H1 (cell line): ENCODE results near the gene SEPTIN5. TPM values are rescaled to one million over a fixed set of nuclear protein-coding genes. Genes with fewer than 3 reads are reported as not detected.
A peak's percentile ranks its signal among the peaks of the same experiment; 100 is the strongest.

Experiments
- ASH2L ChIP-seq: fragments of 200-600, 300-600 bp; sonication (generic); IDR thresholded peaks from one replicate; pipeline ENCODE4 v1.7.1; 2017; ENCODE audit warnings: low read length
- BRCA1 ChIP-seq: IDR thresholded peaks from 2 replicates; pipeline ENCODE4 v1.6.1; 2012; ENCODE audit warnings: low read depth, low read length, improper control_type of control experiment
- CHD1 ChIP-seq: IDR thresholded peaks from 2 replicates; pipeline ENCODE4 v1.6.1; 2012; ENCODE audit warnings: low read depth, low read length, improper control_type of control experiment
- CHD2 ChIP-seq: IDR thresholded peaks from 2 replicates; pipeline ENCODE4 v1.6.1; 2012; ENCODE audit warnings: low read length, improper control_type of control experiment
- CHD7 ChIP-seq: fragments of 300-600 bp; sonication (generic); IDR thresholded peaks from 2 replicates; pipeline ENCODE4 v1.7.1; 2012; ENCODE audit warnings: low read length, moderate library complexity, mild to moderate bottlenecking, inconsistent platforms; ENCODE audit not compliant: insufficient replicate concordance
- FOSL1 ChIP-seq: IDR thresholded peaks from 2 replicates; pipeline ENCODE4 v1.6.1; 2011; ENCODE audit warnings: mild to moderate bottlenecking, low read depth, low read length, moderate library complexity; ENCODE audit not compliant: insufficient read depth
- GTF2F1 ChIP-seq: IDR thresholded peaks from 2 replicates; pipeline ENCODE4 v1.6.1; 2012; ENCODE audit warnings: low read depth, low read length, improper control_type of control experiment, borderline replicate concordance
- POLR2A ChIP-seq, 2 experiments: IDR thresholded peaks; 1 replicate in 1 of 2; 2 replicates in 1 of 2; pipeline ENCODE4 v1.6.1; 2011; ENCODE audit warnings: low read depth in 2 of 2, low read length in 2 of 2, mild to moderate bottlenecking in 2 of 2; ENCODE audit errors: control extremely low read depth in 1 of 2
- SP4 ChIP-seq: IDR thresholded peaks from 2 replicates; pipeline ENCODE4 v1.6.1; 2012; ENCODE audit warnings: low read length, inconsistent platforms
- SRF ChIP-seq: IDR thresholded peaks from 2 replicates; pipeline ENCODE4 v1.6.1; 2011; ENCODE audit warnings: mild to moderate bottlenecking, low read depth, low read length, moderate library complexity
- polyA plus RNA-seq, 7 experiments: library from polyadenylated mRNA; depleted of rRNA in 3 of 7; stranded (reverse) in 5 of 7; unstranded in 2 of 7; fragments of >200 nt in 5 of 7; fragments of 200-250 nt in 2 of 7; gene quantifications; 1 replicate in 5 of 7; 2 replicates in 1 of 7; 4 replicates in 1 of 7; pipeline versions ENCODE4 v1.2.1 to v1.2.3, GENCODE V29; 2011 to 2013; ENCODE audit warnings: missing spikeins in 2 of 7, mixed read lengths in 2 of 7
- total RNA-seq: library from RNA; stranded (reverse); fragmentation: NEBNext Ultra II Directional; extraction: Animal tissue kit (Norgen Biotek cat#: 25700); gene quantifications from 2 replicates; pipeline ENCODE4 v1.2.1, GENCODE V29; 2021

SEPTIN5 gene
- total and polyA plus RNA-seq, 2 of the 8 experiments (the other 6 are each of a cell fraction or from before 2014, with no cell fraction given): 6.0 to 8.6 TPM

GRCh38 chr22:19766511-19767426, 52.5 kb downstream of the SEPTIN5 start (continued):
- TF ChIP-seq GTF2F1: no peak
- TF ChIP-seq POLR2A (IDR thresholded peaks at IDR 0.05; ENCODE audit: control extremely low read depth in 1 of 2, low read depth in 2 of 2, low read length in 2 of 2): no peak
- TF ChIP-seq CHD1: no peak
- no peak for TF ChIP-seq CHD2
- TF ChIP-seq FOSL1: 0 out of 2 replicates have a peak, but pooled peaks have one; percentile 28
- TF ChIP-seq ASH2L: no peak
- TF ChIP-seq SP4: no peak
- TF ChIP-seq SRF: no peak
- TF ChIP-seq CHD7: no peak
- TF ChIP-seq BRCA1: no peak
